ENCODE data around the gene EBP.

EBP gene

DNA sequence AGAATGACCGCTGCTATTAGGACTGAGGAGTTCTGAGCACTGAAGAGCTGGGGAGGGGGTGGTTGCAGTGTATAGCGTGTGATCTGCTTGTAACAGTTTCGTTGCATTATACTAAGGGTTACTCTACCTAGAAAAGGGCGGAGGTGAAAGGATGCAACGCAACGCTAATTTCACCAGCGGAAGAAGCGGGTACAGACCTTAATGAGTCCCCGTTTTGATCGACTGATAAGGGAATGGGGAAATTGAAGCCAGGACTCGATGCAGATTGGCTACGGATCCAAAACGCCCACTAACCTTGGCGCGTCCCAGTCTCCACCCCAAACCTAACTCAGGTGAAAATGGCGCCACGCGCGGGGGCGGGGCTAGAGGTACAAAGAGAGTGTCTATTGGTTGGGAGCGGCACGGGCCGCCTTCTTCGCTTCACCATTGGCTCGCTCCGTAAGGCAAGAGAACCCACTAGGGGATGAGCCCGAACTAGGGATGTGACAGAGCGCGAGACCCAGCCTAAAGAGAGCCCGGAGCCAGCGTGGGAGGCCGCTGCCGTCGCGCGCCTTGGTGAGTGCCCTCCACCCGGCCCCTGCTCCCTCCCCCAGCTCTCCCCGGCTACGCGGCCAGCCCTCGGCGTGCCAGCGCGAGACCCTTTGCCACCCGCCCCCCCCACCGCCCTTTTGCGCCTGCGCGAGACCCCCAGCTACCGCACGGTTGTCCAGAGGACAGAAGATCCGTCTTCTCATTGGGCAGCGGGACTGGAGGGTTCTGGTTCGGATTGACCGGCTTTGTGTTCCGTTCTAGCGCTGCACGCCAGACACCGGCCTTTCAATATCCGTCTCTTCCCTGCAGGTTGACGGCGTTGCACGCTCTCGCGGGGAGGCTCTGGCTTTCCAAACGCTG is at the start of gene EBP:
TSS of gene EBP (plus strand) at position 456 of the 891 bp plus-strand sequence. CDS start 1,964 bp downstream, outside the sequence.
- DNase-seq, result peak; percentile 96

DNA sequence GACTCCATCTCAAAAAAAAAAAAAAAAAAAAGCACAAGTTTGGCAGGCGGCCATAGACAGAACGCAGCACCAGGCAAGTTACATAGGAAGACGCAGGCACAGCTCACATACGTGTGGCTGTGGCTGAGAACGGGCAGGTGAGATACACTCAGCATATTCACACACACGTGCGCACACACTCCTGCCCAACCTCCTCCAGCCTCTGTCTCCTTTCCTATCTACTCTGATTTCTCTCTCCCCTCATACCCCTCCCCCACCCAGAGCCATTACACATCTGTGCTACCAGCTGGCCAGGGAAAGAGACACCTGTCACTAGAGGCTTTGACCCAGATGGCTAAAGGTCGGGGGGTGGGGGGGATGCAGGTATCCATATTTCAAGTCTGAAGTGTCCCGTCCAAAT is 49.4 kb upstream of the EBP start:
- no peak for DNase-seq

DNA sequence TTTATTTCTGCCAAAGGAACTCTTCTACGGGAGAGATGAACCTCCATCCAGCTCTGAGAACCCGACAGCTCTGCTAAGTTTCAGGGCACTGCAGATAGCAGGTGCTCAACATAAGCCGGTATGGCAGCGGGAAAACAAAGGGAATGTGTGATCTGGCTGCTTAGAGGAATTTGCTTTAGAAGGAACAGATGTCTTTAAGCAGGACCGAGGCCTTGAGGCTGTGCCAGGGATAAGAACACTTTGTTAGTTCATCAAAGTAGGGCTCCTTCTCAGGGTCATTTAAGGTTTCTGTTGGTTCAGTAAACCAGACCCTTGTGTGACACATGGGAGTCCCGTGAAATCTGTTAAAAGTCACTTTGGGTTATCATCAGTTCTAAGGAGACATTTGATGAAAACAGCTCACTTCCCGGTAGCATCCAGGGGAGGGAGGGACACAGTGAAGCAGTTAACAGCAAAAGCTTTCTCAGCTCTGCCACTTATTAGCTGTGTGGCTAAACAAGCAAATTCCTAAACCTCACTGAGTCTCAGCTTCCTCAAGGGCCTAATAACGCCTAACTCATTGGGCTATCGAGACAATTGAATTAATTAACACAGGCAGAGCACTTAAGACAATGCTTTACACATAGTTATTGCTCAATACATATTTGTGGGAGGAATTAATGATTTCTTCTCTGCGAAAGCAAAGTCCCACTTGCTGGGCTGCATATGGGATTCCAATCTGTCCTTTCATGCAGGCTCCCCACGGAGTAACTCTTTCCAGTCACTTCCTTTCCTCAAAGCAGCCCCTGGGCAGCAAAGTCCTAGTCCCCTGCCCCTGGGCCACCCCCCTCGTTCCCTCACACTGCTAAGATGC is 48.5 kb upstream of the EBP start:
- no peak for DNase-seq

DNA sequence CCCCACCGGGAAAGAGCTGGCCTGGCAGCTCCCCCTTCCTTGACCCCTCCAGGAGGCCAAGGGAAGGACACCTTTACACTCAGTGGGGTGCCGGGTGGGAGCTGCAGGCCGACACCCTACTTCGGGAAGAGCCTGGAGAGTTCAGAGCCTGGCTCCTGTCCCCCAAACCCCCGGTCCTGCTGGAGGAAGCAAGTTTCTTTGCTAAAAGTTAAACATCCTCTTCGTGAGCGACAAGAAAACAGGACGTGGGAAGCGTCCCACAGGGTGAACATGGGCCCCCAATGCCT is 48.0 kb upstream of the EBP start:
- no peak for DNase-seq

DNA sequence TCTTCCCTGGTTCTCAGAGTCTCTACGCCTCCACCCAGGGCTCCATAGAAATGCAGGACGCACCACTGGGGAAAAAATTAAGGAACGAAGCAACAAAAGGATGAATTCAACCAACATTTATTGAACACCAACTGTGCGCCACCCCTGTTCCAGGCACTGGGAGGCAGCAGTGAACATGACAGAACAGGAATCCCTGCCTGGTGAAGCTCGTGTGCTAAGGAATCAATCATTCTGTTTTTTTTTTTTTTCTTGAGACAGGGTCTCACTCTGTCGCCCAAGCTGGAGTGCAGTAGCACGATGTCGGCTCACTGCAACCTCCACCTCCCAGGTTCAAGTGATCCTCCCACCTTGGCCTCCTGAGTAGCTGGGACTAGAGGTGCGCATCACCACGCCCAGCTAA is 47.5 kb upstream of the EBP start:
- DNase-seq, result no peak

DNA sequence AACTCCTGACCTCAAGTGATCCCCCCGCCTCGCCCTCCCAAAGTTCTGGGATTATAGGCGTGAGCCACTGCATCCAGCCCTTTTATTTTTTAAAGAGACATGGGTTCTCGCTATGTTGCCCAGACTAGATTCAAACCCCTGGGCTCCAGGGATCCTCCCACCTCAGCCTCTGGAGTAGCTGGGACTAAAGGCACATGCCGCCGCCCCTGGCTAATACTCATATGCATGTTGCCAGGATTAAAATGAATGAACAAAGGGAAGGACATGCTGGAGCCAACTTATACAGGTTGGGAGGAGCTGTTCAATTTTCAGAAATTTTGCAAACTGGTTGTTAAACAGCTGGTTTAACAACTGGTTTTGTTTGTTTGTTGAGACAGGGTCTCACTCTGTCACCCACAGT is 47.0 kb upstream of the EBP start:
- no peak for DNase-seq

DNA sequence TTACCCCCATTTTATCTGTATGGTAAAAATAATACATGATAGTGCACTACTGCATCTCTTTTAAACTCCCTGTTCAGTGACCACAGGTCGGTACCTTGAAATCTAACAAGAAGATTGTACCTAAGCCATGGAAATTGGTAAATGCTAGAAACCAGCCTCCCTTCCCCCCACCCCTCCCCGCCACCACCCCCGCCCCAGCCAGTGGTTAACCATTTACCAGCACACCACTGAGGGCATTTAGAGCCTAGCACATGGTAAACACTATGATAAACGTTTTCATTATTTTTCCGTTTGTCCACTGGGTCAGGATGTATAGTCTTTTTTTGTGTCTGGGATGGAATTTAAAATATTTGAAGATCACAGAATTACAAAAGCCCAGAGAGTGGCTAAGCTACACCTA is 46.3 kb upstream of the EBP start:
- no peak for DNase-seq

DNA sequence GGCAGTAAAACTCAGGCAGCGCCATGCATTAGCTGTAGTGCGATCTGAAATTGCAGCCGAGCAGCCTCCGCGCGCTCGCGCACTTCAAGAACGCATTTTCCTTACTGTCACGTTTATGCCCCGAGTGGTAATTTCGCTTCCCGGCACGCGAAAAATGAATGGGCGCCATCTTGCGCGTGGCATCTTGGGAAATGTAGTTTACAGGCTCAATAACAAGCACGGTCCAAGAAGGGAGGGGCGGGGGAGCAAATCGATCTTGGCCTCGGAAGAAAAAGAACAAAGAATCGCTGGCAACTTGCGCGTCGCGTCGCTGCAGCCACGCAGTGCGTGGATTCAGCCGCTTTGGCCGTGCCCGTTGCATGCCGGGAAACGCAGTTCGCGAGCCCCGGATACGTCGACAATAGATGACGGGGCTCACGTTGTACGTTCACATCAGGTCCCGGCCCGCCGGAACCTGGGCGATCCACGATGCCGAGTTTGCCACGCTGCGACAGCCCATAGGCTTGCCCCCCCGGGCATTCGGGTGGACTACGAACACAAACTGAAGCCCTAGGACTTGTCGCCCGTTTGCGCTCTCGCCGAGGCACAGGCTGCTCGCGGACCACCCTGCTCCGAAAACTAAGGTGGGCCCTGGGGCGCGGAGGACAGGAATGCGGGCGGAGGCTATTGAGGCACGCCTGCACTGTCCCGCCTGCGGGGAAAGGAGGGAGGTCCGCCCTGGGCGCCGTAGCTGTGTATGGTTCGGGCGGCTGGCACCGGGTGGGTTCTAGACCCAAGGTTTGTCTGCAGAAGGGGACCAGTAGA is 45.6 kb upstream of the EBP start, which contains the start of gene FTSJ1:
TSS of gene FTSJ1 (plus strand) at position 426 of the 804 bp plus-strand sequence. CDS start 1,849 bp downstream, outside the sequence.
- DNase-seq, result peak; percentile 94

DNA sequence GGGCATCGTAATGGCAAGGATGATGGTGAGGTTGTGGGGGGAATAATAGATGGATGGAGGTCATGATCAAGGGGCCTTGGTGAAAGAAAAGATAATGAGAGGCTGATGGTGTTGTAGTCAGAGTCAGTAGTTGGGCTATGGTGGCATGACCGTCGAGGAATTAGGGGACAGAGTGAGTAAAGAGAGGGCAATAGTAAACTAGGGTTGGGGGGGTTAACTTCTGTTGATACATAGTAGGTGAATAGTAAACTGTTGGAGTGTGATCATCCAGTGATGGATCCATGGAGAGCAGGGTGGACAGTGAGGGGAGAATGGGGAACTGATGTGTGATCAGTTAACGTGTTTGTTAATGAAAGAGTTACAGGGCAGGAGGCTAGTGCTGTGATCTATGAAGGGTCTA is 44.7 kb upstream of the EBP start:
- no peak for DNase-seq

DNA sequence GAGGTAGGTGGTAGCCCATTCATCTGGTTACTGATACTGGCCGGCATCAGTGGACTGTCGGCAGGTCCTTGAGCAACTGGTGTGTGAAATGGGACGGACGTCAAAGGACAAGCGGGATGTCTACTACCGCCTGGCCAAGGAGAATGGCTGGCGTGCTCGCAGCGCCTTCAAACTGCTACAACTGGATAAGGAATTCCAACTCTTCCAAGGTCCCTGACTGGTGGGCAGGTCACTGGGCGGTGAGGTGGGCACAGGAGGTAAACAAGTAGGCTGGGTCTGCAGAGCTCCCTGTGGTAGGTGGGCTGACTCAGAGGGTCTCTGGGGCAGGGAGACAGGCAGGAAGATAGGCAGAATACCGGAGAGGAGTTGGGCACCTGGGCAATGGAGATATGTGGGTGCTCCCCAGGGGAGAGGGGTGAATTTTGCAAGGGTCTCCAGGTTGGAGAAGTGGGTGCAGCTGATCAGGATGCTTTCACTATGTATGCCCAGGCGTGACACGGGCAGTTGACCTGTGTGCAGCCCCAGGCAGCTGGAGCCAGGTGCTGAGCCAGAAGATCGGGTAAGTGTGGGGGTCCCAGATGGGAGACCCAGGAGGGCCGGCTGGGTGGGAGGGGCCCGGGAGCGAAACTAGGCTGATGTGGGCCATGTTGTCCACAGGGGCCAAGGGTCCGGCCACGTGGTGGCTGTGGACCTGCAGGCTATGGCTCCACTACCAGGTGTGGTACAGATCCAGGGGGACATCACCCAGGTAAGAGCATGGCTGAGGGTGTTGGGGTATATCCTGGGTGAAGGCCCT is 43.5 kb upstream of the EBP start:
- DNase-seq, result no peak

DNA sequence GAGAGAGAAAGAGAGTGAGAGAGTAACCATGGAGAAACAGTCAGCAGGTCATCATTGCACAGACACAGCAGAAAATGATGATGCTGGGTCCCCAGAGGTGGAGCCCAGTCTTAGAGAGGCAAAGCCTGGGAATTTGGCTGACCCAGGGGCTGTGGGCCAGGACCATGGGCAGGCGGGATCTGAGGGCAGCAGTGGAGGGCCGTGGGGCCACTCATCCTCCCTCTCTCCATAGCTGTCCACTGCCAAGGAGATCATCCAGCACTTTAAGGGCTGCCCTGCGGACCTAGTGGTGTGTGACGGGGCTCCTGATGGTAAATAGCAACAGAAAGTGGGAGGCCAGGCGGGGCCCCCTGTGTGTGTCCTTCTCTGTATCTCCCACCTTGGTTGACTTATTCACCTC is 42.8 kb upstream of the EBP start:
- DNase-seq, result no peak

DNA sequence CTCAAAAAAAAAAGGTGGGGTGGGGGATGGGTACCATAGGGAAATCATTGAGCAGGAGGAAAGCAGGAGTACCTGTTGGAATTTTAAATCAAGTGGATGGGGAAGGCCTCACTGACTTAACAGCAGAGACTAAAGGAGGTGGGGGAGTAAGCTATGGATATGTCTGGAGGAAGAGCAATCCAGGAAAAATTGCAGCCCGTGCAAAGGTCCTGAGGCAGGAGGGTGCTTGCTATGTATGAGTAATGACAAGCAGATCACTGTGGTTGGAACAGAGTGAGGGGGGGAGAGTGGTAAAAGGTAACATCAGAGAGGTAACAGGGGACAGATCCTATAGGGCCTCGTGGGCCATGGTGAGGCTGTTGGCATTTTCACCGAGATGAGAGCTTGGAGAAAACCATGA is 41.5 kb upstream of the EBP start:
- no peak for DNase-seq

DNA sequence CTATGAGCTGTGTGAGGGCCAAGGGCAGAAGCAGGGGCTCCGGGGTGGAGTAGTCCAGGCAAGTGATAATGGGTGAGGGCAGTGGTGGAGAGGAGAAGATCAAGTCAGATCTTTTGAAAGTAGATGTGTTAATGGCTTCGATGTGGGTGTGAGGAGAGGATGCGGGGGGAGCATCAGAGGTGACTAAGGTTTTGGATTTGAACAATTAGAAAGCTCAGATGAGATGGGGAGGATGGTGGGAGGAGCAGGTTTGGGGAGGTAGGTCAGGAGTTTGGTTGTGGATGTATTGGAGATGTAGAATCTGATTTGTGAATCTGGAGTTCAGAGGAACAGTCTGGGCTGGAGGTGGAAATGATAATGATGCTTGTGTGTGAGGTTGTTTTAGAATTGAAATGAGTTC is 41.0 kb upstream of the EBP start:
- DNase-seq, result no peak

DNA sequence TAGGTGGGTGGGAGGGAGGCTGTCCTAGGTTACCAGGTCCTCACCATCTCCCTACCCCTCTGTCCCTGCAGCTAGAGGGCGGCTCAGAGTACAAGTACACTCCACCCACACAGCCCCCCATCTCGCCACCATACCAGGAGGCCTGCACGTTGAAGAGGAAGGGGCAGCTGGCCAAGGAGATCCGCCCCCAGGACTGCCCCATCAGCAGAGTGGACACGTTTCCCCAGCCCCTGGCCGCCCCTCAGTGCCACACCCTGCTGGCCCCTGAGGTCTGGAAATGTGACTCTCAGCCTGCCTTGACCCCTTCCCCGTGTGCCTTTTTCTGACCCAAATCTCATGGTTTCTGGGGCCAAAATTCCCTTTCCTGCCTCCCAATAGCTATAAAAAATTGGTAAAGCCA is 39.1 kb upstream of the EBP start:
- DNase-seq, result no peak

DNA sequence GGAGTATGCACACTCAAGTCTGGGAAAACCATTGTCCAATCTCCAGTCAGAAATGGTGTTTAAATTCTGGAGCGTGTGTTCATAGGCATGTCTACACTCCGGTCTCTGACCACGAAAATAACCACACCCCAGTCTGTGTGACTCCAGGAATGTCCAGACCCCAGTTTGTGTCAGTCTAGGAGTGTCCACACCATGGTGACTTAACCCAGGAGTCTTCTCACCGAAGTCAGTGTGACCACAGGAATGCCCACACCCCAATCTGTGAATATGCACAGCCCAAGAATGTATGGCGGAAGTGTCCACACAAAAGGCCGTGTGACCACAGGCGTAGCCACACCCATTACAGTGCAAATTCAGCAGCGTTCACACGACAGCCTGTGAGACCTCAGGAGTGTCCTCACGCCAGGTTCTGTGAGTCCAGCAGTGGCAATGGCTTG is 34.2 kb upstream of the EBP start:
- DNase-seq, result no peak

DNA sequence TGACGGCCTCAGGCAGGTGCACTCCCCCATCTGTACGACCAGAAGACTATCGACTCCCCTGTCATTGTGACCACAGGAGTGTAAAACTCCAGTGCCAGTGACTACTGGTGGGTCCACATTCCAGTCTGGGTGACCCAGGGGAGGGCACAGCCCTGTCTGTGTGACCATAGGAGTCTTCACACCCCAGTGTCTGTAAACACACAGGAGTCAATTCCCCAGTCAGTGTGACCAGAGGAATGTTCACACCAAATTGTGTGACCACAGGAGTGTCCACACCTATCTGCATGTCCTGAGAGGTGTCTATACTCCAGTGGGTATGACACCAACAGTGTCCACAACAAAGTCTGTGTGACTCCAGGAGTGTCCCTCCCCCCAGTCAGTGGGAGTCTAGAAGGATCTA is 33.6 kb upstream of the EBP start:
- DNase-seq, result no peak

DNA sequence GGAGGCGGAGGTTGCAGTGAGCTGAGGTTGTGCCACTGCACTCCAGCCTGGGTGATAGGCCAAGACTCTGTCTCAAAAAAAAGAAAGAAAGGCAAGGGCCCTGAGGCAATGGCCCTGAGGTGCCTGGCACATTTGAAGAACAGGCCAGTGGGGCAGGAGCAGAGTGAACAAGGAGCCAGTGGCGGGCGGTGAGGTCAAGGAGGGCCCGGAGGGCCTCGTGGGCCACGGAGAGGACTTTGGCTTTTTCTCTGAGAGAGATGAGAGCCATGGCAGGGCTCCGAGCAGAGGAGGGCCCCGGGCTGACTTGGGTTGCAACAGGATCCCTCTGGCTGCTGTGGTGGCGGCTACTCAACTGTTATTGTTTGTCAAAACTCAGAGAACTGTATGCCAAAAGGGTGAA is 32.3 kb upstream of the EBP start:
- DNase-seq, result no peak

DNA sequence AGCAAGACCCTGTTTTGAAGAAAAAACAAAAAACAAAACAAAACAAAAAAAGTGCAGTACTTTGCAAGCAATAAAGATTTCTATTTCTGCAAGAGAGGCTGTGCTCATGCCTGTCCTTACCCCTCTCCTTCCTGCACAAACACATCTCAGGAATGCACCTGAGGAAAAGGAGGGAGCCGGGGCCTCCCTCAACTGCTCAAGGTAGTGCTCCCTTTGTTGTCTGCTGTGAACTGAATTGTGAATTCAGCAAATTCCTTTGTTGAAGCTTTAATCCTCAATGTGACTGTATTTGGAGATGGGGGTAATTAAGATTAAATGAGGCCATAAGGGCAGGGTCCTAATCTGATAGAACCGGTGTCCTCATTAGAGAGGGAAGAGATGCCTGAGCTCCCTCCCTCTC is 31.7 kb upstream of the EBP start:
- DNase-seq, result no peak

DNA sequence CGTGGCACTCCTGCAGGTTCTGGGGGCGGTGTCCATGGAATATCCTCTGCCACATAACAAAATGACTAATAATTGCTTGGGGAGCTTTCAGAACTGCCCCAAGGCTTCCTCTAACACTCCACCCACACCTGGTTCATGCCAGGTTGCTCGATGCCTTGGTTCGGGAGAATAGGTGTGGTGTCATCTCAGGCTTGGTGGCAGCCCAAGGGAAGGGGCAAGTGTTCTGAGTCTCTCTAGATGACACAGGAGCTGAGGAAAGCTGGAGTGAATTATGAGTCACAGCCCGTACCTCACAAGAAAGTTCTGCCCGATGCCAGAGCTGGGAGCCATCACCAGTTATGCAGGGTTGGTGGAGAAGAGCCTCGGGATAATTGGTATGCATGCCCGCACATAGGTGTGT is 30.9 kb upstream of the EBP start:
- DNase-seq, result no peak

DNA sequence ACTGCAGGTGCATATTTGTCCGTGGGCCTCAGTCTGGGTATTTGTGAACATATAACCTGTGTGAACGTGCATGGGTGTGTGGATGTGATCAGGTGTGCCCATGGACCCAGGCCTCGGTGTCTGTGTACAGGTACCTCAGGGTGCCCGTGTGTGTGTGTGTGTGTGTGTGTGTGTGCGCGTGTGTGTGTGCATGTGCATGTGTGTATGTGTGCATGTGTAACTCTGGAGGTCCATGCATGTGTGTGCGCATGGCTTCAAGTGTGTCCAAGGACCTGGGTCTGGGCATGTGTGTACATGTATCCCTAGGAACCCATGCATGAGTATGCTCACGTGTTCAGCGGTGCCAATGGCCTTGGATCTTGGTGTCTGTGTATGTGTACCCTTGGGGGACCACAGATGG is 29.8 kb upstream of the EBP start:
- DNase-seq, result no peak

DNA sequence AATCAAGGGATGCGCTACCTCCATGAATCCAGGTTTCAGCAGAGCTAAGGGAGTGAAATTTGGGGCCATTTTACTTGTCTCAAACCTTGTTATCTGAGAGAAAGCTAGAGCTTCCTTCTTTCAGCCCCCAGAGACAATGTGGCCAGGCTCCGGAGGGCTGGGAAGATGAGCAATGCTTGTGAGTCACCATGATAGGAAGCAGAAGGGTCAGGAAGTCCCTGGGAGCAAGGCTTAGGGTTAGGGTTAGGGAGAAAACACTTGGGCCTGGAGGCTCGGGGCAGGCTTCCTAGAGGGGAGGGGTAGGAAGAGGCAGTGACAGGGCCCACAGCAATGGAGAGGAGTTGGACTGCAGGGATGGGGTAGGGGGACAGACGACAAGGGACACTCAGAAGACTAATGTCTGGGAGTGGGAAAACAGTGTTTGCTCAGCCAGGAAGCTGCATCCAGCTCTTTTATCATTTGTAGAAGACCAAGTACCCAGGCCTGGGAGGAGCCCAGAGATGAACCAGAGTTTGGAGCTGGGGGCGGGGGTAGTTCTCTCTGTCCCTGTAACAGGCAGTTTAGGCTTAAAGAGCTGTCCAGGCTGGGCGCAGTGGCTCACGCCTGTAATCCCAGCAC is 29.2 kb upstream of the EBP start:
- no peak for DNase-seq

DNA sequence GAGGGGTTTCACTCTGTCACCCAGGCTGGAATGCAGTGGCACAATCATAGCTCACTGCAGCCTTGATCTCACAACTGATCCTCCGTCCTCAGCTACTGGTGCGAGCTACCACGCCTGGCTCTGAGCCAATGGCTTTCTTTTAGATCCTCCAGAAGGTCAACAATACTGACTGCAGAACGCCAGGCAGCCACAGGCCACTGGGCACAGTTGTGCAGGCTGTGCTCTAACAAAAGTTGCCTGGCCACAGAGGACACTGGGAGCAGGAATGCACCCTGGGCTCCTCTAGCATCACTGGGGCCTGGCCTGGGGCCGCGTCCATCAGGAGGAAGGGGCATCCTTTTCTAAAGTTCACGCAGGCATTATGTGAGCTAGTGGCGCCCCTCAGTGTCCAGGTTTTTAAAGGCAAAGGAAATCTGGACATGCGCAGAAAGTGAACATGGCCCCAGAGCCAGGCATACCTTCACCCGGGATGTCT is 27.7 kb upstream of the EBP start:
- peak; percentile 10 for DNase-seq
